Inflammatory macrophage treated with lipopolysaccharide for 1 hour (primary cell): ENCODE measurements around the gene CLCNKA.
"Not testable (repeated sequence)": the region's sequence is repeated elsewhere in the genome, so short reads cannot be mapped to it uniquely, and the experiment has no call there.

Experiments used
- DNase-seq, 2 donors: peaks; one replicate each; pipeline ENCODE4 v3.0.0-alpha.2; 2020 to 2022

Gene CLCNKA

DNA sequence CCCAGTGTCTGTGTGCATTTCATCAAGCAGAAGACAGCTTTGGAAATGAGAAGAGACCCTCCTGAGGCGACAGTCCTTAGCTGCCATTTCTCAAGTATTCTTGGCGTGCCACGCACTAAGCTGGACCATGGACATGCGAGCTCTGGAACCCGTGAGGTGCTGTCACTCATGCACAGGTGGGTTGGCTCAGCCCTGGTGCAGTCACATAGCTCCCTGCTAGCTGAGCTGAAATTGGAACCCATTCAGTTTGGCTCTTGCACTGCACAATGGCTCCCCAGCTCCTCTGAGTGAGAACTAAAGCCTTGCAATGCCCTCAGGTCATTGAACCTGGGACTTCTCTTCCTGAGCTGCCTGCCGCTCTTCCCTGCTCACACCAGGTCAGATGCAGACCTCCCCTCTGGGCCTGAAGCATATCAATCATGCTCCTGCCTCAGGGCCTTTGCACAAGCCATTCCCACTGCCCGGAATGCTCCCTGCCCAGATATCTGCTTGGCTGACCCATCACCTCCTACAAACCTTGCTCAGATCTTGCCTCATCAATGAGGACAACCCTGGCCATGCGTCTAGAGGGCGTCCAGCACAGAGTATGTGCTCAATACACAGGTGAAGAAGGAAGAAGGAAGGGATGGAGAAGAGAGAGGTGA lies 24.1 kb upstream of the CLCNKA start:
- no peak for DNase-seq

DNA sequence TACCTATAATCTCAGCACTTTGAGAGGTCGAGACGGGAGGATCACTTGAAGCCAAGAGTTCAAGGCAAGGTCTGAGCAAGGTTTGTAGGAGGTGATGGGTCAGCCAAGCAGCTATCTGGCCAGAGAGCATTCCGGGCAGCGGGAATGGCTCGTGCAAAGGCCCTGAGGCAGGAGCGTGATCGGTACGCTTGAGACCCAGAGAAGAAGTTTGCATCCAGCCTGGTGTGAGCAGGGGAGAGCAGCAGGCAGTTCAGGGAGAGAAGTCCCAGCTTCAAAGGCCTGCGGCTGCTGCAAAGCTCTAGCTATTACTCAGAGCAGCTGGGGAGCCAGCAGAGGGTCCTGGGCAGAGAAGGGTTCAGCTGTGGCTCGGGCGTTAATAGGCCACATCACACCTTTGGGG lies 22.9 kb upstream of the CLCNKA start:
- no peak for DNase-seq

- not testable (repeated sequence) for DNase-seq
Observed at GRCh38 chr1:16001274-16001673, 20.6 kb upstream of the CLCNKA start.

GRCh38 chr1:16005597-16005996 lies 16.2 kb upstream of the CLCNKA start:
- DNase-seq: no peak

DNA sequence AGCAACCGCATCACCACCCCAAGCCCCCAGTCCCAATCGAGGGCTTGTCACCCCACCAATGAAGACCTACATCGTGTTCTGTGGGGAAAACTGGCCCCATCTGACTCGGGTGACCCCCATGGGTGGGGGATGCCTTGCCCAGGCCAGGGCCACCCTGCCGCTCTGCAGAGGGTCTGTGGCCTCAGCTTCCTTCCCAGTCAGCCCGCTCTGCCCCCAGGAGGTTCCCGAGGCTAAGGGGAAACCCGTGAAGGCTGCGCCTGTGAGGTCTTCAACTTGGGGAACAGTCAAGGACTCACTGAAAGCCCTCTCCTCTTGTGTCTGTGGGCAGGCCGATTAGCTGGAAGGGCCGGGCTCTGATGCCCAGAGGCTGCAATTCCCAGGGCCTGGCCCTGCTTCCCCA lies 15.8 kb upstream of the CLCNKA start:
- no peak for DNase-seq

DNA sequence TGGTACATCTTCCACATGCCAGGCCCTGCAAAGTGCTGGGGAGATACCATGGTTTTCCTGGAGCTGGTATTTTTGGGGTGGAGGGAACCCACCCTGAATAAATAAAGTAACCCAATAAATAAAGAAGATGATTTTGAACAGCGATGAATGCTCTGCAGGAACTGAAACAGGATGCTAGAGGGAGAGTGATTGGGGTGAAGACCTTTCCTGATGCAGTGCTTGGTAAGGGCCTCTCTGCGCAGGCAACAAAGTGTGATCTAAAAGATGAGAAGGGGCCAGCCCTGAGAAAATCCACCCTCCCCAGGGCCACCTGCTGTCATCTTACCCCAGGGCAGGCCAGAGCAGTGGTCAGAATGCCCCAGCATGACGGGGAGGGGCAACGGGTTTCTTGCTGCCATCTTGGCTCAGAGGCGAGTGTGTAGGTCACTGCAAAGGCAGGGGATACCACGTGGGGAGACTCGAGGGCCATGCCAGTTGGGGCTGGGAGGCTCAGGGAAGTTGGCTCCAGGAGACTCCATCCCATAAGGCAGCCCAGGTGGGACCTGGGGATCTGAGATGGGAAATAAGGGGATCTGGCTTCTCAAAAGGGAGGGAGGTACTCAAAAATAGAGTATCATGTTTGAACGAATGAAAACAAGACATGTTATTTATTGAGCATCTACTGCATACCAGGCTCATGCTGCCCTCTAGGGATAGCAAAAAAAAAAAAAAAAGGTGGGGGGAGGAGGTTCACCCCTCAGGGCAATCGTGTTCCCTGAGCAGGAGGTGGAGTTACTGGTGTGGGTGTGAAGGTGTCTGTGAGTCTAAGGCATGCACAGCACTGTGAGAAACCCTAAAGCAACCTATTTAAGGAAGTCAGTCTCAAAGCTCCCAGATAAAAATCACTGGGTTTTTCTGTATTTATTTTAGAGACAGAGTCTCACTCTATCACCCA lies 15.0 kb upstream of the CLCNKA start:
- no peak for DNase-seq

DNA sequence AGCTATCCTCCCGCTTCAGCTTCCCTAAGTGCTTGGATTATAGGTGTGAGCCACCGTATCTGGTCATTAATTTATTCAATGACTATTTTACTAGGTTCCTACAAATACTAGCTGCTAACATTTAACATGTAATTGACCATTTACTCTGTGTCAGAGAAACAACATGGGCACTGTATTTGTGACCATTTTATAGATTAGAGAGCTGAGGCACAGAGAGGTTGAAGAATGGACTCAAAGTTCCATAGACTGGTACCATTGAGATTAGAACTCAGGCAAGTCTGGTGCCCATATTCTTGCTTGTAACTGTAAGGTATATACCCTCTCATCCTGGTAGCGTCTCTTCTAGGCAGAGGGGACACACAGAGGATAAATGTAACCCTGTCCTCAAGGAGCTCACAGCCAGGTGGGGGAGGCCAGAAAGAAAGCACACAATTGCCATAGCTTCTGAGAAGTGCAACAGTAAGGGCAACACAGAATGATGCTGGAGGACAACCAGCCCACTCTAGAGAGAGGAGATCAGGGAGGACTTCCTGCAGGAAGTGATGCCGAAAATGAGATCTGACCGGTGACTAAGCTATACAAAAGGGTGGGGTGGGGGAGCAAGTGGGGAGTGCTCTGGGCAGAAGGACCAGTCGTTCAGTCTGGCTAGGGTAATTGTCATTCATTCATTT lies 14.0 kb upstream of the CLCNKA start:
- DNase-seq: no peak

- peak; percentile 39 to 89 for DNase-seq
Observed at GRCh38 chr1:16009030-16009460, 12.8 kb upstream of the CLCNKA start.

DNA sequence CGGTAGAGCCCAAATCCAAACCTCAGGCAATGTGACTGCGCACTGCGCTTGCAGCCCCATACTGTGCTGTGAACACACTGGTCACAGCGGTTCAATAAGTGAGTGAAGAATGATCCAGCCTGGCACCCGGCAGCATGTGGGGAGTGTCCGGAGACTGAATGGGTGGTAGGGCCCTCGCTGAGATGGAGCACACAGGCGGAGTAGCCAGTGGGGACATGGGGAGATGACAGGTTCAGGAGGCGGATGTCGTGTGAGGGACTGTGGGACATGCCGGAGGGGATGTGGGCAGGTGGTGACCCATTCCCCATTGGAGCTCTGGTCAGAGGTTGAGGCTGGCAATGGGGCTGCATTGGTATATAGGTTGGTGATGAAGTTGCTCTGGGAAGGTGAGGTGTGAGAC lies 12.2 kb upstream of the CLCNKA start:
- DNase-seq: no peak

DNA sequence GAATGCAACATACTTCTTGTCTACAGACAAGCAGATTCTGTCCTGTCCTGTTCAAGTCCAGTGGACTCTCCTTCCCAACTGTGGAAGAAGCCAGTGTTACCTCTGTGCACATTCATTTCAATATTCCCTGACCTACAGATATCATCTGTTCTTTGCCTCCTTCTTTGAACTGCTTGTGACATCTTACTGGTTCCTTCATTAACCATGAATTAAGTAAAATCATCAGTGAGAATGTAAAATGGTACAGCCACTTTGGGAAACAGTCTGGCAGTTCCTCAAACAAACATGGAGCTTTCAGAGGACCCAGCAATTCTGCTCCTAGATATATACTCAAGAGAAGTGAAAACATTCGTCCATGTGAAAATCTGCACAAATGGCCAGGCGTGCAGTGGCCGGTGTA lies 11.0 kb upstream of the CLCNKA start:
- no peak for DNase-seq

DNA sequence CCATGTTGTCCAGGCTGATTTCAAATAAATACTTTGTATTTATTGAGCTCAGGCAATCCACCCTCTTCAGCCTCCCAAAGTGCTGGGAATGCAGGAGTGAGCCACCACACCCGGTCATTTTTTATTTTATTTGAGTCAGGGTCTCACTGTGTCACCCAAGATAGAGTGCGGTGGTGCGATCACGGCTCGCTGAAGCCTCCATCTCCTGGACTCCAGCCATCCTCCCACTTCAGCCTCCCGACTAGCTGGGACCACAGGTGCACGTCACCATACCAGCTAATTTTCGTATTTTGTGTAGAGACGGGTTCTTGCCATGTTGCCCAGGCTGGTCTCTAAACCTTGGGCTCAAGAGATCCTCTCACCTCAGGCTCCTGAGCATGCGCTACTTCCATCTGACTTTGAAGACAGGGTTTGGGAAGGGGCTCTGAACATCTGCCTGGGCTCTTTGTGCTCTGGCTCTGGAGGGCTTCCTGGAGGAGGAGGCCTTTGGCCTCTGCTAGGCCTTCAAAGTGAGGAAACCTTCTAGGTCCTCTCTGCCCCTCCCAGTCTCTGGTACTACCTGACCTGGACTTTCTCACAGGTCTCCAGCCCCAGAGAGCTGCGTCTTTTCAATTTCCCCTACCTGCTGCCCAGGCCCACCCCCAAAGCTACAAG lies 9.8 kb upstream of the CLCNKA start:
- DNase-seq: no peak

DNA sequence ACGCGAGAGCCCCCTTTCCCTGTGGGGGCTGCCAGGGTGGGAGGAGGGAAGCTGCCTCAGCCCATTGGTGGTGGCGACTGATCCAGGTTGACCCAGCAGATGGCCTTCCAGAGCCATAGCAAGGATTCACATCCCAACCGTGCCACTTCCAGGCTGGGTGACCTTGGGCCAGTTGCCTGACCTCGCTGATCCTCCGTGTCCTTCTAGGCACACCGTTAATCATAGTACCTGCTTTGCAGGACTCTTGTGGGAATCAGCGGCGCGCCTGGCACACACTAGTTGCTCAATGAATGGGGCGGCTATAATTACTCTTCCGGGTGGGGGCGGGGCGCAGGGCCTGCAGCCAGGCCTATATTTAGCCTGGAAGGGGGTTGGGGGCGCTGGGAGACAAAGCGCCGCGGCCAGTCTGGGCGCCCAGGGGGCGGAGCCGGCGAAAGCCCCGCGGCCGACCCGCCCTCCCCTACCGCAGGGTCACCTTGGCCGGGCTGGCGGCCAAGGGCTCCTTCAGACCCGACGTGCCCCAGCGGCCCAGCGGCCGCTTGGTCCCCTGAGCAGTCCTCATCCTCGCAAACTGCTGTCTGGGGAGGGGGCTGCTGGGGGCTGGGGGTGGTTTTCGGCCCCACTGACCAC lies 9.1 kb upstream of the CLCNKA start:
- DNase-seq: peak; percentile 29 to 32

GRCh38 chr1:16013220-16013907 lies 8.5 kb upstream of the CLCNKA start:
- DNase-seq: peak; percentile 17 to 31

- DNase-seq: no peak
Observed at GRCh38 chr1:16013908-16014258, 8.0 kb upstream of the CLCNKA start.

- DNase-seq: no peak
Observed at GRCh38 chr1:16014509-16015482, 7.0 kb upstream of the CLCNKA start.

DNA sequence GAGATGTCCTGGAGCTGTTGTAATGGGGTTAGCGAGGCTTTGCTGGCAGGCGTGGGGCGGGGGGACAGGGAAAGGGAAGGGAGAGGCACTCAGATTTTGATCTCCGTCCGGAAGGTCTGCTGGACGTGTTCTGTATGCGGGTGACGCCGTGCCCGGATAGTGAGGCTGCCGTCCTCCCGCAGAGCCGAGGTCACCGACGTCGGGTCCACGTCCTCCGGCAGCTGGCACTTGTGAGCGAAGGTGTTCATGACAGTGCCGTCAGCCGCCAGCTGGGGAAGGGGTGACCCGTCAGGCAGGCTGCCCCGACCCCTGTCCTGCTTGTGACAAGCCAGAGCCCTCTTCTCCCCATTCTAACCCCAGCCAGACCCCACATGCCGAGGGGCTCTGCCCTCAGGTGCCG lies 6.3 kb upstream of the CLCNKA start:
- DNase-seq: no peak

- no peak for DNase-seq
Observed at GRCh38 chr1:16015960-16016901, 5.6 kb upstream of the CLCNKA start.

DNA sequence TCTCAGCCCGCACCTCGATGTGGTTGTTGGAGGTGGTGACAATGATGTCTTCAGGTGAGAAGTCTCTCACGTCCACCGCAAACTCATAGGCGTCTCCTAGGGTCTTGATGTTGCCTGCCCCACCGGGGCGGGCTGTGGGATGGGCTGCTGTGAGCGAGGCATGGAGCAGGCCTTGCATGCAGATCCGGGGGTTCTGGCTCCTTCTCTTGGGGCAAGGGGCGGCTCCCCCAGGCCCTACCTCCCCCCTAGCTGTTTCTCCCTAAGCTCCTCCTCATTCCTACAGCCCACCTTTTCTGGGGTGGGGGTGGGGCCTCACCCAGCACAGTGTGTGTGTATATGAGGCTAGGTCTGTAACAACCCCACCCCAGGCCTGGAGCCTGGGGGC lies 4.8 kb upstream of the CLCNKA start:
- DNase-seq: no peak

- no peak for DNase-seq
Observed at GRCh38 chr1:16017461-16018303, 4.2 kb upstream of the CLCNKA start, which contains the start of gene HSPB7. TSS of gene HSPB7 (minus strand) at chr1:16018043. CDS start at chr1:16017963, 80 bp downstream.
